ENCODE data around the gene PSMB2.

The PSMB2 gene

GRCh38 chr1:35572296-35572695, 69.0 kb downstream of the PSMB2 start:
- no peak for DNase-seq (ENCODE audit: low read depth)

- no peak for DNase-seq (ENCODE audit: low read depth)
Measured at GRCh38 chr1:35571263-35571662, 70.1 kb downstream of the PSMB2 start.

DNA sequence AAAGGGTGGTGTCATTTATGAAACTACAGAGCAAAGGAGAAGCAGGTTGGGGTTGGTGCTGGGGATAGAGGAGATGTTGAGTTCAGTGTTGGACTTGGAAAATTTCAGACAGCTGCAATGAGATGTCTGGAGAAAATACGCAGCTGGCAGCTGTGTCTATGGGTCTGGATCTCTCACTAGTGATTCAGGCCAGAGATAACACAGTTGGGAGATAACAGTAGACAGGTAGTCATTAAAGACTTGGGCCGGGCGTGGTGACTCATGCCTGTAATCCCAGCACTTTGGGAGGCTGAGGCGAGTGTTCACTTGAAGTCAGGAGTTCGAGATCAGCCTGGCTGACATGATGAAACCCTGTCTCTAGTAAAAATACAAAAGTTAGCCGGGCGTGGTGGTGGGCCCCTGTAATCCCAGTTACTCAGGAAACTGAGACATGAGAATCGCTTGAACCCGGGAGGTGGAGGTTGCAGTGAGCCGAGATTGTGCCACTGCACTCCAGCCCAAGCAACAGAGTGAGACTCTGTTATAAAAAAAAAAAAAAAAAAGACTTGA, 70.7 kb downstream of the PSMB2 start:
- no peak for DNase-seq (ENCODE audit: low read depth)

DNA sequence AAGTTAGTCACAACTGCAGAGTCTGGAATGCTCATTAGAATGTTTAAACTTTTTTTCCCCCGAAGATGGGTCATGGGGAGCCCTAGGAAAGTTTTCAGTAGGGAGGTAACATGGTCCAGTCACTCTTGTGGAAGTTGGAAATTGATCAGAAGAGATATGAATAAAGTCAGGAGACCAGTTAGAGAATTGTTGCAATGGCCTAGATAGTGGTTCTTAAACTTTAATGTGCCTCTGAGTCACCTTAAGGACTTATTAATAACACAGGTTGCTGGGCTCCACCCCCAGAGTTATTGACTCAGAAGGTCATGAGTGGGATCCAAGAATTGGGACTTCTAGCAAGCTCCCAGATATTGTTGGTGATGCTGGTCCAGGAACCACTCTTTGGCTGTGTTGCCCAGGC, 71.4 kb downstream of the PSMB2 start:
- peak; percentile 41 for DNase-seq (ENCODE audit: low read depth)

- DNase-seq (ENCODE audit: low read depth) = peak; percentile 60
Measured at GRCh38 chr1:35568975-35569395, 72.3 kb downstream of the PSMB2 start.

DNA sequence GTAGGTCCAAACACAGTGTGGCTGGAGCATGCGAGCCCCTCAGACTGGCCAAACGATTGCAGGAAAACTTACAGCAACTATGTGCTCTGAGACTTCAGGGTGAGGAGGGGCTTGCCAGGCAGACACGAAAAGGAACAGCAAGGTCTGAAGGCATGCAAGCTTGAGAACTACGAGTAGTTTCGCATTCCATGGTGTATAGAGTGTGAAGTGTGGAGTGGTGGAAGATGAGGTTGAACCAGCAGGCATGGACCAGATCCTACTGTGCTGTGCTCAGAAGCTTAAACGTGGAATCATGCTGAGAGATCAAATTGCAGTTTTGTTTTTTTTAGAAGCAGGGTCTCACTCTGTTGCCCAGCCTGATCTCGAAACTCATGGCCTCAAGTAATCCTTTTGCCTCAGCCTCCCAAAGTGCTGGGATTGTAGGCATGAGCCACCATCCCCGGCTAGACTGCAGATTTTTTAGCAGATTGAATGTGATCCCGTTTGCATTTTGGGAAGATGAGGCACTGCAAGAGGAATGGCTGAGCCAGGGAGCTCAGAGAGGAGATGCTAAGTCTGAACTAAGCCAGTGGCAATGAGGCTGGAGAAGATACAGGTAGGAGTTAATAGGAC, 73.3 kb downstream of the PSMB2 start:
- peak; percentile 26 for DNase-seq (ENCODE audit: low read depth)

DNA sequence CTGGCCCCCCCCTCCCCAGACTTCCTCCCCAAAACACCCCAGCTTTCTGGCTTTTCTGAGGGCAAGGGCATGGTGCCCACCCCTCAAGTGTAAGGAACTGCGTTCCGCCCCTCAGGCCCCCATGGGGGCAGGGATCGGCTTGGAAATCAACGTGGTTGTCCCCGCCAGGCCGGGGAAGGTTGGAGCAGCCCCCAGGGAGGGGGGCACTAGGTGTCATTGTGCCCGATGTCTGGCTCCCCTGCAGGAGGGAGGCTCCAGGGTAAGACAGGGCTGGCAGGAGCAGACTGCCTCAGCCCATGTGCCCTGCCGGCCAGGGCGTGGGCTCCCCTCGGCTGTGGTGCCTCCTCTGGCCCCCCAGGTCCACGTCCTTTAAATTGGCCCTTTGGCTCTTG, 75.6 kb downstream of the PSMB2 start:
- DNase-seq (ENCODE audit: low read depth) = no peak

DNA sequence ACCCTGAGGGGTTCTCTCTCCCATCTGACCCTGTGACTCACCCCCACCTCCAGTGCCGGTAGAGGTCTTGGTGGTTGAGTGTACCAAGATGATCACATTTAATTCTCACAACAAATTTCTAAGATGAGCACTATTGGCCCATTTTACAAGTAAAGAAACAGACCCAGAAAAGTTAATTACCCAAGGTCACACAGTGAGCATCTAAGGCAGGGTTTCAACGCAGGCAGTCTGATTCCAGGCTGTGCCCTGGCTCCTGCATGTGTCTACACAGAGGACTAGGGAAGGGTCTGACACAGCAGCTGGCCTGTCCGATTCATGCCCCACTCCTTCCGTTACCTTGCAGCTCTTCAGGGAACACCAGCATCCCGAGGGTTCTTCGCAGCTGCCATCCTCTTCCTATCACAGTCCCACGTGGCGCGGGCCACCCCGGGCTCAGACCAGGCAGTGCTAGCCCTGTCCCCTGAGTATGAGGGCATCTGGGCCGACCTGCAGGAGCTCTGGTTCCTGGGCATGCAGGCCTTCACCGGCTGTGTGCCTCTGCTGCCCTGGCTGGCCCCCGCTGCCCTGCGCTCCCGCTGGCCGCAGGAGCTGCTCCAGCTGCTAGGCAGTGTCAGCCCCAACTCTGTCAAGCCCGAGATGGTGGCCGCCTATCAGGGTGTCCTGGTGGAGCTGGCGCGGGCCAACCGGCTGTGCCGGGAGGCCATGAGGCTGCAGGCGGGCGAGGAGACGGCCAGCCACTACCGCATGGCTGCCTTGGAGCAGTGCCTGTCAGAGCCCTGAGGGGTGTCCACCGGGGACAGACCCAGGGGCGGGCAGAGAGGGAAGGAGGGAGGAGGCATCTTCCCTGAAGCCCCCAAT, 76.2 kb downstream of the PSMB2 start:
- DNase-seq (ENCODE audit: low read depth) = no peak

- peak; percentile 78 for DNase-seq (ENCODE audit: low read depth)
Measured at GRCh38 chr1:35564037-35564883, 77.1 kb downstream of the PSMB2 start.

DNA sequence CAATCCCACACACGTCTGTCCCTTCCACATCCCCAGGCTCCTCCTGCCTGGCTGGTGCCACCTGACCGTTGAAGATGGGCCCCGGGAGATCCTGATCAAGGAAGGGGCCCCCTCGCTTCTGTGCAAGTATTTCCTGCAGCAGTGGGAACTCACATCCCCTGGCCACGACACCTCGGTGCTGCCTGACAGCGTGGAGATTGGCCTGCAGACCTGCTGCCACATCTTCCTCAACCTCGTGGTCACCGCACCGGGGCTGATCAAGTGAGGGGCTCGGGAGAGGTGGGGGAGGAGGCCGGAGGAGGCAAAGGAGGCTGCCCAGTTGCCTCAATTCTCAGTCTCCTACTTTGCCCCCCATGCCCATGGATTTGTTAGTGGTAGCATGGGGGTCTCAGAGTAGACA, 78.2 kb downstream of the PSMB2 start:
- DNase-seq (ENCODE audit: low read depth) = no peak

GRCh38 chr1:35561972-35562680, 79.2 kb downstream of the PSMB2 start:
- no peak for DNase-seq (ENCODE audit: low read depth)

DNA sequence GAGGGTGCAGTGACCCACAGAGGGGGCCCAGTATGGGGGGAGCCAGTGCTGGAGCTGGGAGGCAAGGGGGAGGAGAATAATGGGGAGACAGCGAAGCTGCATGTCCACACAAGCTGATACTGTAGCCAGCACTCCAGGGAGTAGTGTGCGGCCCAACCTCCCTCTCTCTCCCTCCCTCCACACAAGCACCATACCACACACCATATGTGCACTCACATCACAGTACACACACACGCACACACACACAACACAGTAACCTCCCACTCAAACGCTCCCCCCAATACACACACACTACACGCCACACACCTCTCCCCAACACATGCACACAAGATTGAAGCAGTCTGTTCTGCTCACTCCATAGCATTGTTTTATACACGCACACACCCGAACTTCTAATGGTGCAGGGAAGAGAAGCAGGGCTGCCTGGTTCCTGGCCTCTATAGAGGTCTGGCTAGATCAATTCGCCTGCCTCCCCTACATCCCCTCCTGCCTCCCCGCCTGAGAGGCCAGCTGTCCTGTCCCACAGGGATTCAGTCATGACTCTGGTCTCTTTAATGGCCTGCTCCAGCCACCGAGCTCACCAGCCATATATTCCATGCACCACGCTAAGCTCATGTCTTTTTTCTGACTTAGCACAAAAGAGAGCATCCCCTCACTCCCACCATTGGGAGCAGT, 79.9 kb downstream of the PSMB2 start:
- no peak for DNase-seq (ENCODE audit: low read depth)

DNA sequence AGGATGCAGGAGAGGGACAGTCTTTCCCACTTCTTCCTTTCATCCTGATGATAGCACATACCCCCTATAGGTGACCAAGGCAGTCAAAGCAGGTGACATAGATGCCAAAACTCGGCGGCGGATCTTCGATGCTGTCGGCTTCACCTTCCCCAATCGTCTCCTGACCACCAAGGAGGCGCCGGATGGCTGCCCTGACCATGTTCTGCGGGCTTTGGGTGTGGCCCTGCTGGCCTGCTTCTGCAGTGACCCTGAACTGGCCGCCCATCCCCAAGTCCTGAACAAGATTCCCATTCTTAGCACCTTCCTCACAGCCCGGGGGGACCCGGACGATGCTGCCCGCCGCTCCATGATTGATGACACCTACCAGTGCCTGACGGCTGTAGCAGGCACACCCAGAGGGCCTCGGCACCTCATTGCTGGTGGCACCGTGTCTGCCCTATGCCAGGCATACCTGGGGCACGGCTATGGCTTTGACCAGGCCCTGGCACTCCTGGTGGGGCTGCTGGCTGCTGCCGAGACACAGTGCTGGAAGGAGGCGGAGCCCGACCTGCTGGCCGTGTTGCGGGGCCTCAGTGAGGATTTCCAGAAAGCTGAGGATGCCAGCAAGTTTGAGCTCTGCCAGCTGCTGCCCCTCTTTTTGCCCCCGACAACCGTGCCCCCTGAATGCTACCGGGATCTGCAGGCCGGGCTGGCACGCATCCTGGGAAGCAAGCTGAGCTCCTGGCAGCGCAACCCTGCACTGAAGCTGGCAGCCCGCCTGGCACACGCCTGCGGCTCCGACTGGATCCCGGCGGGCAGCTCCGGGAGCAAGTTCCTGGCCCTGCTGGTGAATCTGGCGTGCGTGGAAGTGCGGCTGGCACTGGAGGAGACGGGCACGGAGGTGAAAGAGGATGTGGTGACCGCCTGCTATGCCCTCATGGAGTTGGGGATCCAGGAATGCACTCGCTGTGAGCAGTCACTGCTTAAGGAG, 80.8 kb downstream of the PSMB2 start:
- DNase-seq (ENCODE audit: low read depth) = no peak

GRCh38 chr1:35559317-35559944, 81.9 kb downstream of the PSMB2 start:
- DNase-seq (ENCODE audit: low read depth) = no peak

DNA sequence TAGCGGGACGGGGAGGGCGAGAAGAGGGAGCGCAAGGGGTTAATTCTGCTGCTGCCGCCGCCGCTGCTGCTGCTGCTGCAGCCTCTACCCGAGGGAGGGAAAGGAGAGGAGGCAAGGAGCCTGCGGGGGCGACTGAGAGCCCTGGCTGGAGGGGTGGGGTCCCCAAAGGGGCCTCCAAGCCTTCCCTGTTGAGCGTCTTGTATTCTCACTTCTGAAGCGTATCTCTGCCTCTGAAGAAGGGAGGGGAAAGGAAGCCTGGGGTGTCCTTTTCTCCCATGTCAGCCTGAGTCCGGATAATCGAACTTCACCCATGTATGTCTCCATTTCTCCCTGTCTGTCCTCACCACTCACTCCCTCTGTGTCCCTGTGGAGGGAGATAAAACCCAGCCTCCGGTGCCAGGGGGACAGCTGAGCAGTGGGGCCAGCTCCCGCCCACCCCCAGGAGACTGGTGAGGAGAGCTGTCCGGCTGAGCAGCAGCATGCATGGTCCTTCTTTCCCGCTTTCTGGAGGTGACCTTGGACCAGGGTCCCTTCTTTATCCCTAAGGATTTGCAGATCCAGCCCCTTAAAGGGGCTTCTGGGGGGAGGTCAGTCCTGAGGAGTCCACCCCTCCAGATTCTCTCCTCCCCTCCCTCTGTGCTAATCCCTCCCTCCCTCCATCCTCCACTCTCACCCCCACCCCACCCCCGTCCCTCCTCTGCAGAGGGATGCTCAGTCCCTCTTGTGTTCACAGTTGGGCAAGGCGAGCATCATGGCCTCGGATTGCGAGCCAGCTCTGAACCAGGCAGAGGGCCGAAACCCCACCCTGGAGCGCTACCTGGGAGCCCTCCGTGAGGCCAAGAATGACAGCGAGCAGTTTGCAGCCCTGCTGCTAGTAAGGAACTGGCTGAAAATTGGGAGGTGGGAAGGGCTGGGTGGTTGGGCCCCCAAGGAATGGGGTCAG, 82.7 kb downstream of the PSMB2 start:
- no peak for DNase-seq (ENCODE audit: low read depth)

GRCh38 chr1:35557611-35558373, 83.5 kb downstream of the PSMB2 start, which contains the start of gene NCDN:
Gene NCDN (plus strand): TSS chr1:35557799. CDS start chr1:35558191, 392 bp downstream.
- DNase-seq (ENCODE audit: low read depth) = peak; percentile 99

- no peak for DNase-seq (ENCODE audit: low read depth)
Measured at GRCh38 chr1:35557118-35557610, 84.2 kb downstream of the PSMB2 start, which contains the start of gene KIAA0319L. Gene KIAA0319L (minus strand): TSS chr1:35557403. CDS start chr1:35554491, 2,912 bp downstream.

Data from iris pigment epithelial cell (primary cell).